Activated CD4-positive, alpha-beta T cell treated with anti-CD3 and anti-CD28 coated beads, Interleukin-2, amount 50 U/mL, for 4 hours (primary cell): Measurements from ENCODE around the gene DCC.

Experiments
- DNase-seq, 2 experiments: peaks; one replicate each; pipeline ENCODE4 v3.0.0-alpha.2; 2020

The DCC gene

DNA sequence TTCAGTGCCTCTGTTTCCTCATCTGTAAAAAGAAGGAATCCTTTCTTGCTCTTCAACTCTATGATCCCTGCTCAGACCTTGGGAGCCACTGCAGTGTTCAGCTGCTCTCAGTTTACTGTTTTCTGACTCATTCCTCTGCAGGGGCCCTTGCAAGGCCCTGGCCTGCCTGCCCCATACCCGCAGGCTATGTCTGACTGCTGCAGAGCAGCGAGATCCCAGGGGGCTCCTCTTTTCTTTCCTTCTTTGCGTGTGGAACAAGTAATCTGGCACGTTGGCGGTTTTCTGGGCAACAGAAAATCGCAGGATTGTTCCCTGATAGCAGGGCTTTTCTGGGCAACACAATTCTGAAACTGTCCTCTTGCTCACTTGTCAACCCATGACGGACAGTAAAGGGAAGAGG lies 376.0 kb downstream of the DCC start:
- no peak for DNase-seq

- DNase-seq, result no peak
Measured at GRCh38 chr18:52716973-52717372, 377.0 kb downstream of the DCC start.

- DNase-seq, result no peak
Measured at GRCh38 chr18:52722904-52723303, 382.9 kb downstream of the DCC start.

DNA sequence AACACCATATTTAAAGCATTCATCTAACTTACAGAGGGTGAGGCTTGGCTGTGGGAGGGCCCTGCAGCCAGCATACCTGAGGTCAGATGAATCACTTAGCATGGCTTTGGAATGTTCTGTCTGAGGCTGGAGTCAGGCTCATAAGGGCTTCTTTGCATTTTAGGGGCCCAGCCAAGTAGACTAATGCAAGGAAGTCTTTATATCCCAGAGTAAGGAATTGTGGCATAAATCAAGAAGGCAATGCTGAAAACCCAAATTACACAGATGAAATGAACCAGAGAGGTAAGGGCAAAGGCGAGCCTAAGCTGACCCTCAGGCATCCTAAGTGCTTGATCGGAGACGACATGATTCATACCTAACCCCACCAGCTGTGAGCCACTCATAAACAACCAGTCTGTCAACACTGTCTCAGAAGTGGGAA lies 383.6 kb downstream of the DCC start:
- no peak for DNase-seq

DNA sequence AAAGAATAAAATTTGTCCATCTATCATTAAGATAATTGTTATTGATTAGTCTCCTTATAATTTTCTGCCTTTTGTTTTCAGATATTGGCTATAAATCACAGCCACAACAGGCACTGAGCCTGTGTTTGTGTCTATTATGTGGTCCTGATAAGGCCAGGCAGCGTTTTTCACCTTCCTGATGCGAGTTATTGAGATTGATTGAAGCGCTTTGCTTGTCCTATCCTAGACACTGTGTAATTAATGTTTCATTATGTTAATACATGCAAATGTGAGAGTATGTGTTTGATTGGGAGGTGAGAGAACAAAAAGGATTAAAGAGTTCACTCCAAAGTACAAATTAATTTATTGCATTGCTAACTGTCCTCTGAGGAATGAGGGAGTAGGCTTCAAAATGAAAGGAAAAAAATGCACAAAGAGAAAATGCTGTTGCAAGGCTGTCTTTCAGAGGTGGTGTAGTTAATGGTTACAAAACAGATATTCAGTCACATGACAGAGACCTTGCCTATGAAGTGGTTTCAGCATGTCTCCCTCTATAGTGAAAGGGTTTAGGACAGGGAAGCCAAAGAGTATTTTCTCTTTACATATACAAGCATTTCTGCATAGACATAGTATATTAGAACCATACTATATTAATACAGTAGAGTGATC lies 391.1 kb downstream of the DCC start:
- no peak for DNase-seq

DNA sequence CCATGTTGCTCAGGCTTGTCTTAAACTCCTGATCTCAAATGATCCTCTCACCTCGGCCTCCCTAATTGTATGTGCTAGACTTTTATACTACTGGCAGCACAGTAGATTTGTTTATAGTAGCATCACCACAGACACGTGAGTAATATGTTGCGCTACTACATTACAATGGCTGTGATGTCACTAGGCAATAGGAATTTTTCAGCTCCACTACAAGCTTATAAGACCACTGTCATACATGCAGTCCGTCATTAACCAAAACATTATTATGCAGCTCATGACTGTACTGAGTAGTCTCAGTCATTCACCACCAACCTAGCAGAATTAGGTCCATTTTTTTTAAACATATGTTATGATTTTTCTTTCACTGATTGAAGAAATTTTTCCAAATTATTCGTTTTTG lies 398.9 kb downstream of the DCC start:
- no peak for DNase-seq

DNA sequence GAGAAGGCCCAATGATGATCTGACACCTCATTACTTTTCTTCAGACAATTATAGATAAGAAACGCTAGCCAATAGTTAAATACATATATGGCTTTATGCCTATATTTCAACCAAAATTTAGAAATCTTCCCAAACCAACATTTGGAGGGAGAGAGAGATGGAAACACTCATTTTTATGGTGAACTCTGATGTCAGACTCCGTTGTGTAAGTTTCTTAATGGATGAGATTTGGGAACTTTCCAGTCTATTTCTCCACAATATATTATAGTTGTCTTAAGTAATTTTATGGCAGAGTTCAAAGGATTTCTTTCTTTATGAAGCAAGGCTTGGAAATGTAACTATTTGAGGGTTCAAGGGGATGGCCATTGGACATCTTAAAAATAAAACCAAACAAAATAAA lies 407.0 kb downstream of the DCC start:
- DNase-seq, result no peak

DNA sequence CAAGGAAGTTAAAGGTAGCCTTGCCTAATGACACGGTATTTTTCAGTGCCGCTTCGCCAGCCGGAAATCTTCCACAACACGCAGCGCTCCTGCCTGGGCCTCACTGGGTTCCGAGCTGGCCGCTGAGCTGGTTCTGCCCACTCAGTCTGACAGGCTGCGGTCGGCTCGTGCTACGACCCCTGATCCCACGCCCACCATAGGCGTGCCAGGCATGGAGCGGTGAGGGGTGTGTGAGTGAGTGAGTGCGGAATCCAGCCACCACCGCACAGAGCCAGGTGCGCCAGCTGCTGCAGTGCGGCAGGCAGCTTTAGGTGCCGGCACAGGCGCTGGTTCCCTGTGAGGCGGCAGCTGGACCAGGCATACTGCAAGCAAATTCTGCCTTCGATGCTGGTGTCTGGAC lies 407.9 kb downstream of the DCC start:
- no peak for DNase-seq

- no peak for DNase-seq
Measured at GRCh38 chr18:52748343-52748742, 408.3 kb downstream of the DCC start.

DNA sequence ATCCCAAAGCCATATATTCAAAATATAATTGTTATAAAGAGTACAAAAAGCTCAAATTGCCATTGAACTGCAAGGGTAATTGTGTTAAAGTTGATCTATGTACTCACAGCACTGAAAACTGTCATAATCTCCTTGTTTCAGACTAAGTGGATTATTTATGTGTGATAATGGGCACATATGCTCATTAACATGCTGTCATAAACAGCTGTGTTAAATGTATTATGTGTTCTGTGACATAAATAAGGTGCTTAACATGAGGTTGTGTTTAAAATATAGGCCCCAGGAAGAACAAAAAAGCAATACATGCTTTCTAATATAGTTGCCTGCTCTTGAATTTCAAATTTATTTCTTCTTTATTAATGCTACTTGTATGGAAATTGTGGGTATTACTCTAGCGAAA lies 409.5 kb downstream of the DCC start:
- no peak for DNase-seq

DNA sequence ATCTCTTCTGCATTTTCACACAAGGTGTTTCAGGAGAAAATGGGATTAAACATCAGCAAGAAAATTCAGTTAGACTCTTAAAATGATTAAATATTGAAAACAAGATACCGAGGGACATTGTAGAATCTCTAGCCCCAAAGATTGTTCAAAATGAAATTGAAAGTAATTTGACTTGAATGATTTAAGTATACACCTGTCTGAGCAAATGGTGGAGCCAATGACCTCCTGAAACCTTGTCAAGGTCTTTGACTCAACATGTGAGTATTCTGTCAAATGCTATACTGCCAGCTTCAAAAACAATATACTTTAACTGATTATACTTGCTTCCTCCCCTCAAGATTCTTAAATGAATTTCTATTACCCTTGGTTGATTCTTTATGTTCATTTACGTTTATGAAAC lies 411.0 kb downstream of the DCC start:
- no peak for DNase-seq

GRCh38 chr18:52764316-52764715 lies 424.3 kb downstream of the DCC start:
- no peak for DNase-seq

GRCh38 chr18:52766002-52766545 lies 426.1 kb downstream of the DCC start:
- DNase-seq, result no peak

DNA sequence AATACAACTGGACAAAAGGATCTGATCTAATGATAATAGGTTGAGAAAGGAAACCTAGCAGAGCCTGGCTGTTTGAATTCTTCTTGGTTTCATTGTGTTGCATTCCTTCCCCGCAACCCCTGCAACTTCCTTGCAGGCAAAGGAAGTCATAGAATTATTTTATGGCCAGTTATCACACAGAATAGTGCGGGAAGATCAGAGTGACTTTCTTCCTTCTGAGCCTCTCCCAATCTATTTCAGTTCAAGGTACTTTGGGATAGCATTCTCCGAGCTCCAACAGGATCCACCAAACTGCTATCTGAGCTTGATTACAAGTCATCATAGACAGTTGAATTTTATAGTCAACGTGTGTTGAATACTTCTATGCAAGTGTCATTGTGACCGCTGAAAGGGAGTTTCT lies 441.1 kb downstream of the DCC start:
- DNase-seq, result no peak

GRCh38 chr18:52791321-52791720 lies 451.3 kb downstream of the DCC start:
- DNase-seq, result no peak

DNA sequence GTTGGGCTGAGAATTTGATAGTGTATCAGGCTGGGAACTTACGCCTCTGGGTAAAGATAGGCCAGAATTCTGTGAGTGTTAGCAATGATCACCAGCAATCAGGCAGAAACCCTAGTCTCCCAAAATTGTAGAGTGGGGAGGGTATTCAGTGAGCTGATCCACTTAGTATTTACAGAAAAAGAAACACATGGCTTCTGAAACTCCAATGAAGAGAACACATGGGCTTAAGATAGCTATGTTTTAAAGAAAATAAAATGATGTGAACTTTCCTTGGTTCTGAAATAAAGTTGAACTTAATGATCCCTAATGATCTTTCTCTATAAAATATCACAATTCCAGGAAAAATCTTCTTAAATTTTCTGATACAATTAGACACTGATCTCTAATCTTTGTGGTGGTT lies 472.8 kb downstream of the DCC start:
- no peak for DNase-seq

- DNase-seq, result no peak
Measured at GRCh38 chr18:52813635-52814416, 473.8 kb downstream of the DCC start.

DNA sequence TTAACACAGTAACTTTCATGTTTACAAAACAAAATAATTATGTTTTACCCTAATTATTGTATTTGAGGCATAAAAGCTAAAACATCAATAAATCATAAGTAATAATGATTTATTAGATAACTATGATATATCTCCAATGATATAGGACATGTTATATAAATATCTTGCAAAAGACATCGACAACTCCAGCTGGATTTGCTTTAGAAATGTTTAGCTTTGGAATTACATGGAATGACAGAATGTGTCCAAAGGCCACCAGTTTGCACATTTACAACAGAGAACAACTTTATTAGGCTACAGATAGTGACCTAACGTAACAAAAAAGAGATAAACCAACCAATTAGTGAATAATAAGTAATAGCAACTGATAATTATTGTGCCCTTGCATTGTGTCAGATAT lies 475.7 kb downstream of the DCC start:
- DNase-seq, result no peak

- DNase-seq, result no peak
Measured at GRCh38 chr18:52816121-52816520, 476.1 kb downstream of the DCC start.

DNA sequence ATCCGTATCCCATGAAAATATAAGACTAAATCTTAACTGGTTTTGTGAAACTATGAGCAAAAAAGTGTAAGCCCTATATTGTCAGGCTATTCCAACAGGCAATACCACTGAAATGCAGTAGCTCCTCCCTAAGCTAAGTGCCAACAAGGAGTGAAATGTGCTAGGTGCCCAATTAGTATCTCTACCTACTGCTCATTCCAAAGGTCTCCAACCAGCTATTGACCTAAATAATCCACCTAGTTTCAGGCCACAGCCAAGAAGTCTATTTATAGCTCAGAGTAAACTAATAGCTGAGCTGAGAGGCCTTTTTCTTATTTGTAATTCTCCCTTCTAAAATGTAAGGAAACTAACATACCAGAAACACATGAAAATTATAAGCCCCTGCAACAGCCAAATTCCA lies 482.2 kb downstream of the DCC start:
- no peak for DNase-seq

- no peak for DNase-seq
Measured at GRCh38 chr18:52824126-52824525, 484.1 kb downstream of the DCC start.

DNA sequence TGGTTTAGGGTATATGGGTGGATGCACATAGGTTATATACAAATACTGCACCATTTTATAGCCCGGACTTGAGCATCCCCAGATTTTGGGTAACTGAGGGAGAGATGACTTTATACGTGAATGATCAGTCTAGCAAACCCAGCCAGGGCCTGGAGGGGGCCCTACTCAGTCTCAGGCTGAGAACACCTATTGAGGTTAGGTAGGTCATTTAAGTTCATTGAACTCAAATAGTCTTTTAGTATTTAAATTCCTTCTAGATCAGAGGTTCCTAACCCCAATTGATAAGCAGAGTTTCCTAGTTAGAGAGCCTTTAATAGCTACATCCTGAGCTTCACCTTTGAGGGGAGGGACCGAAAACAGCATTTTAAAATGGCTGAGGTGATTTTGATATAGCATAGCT lies 487.0 kb downstream of the DCC start:
- DNase-seq, result no peak

GRCh38 chr18:52829320-52829719 lies 489.3 kb downstream of the DCC start:
- DNase-seq, result no peak

- no peak for DNase-seq
Measured at GRCh38 chr18:52829876-52830405, 489.9 kb downstream of the DCC start.
